H9 (cell line): Measurements from ENCODE around the gene SEMA3C. TPM values are rescaled to one million over a fixed set of nuclear protein-coding genes. Genes with fewer than 3 reads are reported as not detected.

Source experiments
- DNase-seq: peaks from one replicate; pipeline ENCODE4 v3.0.0-alpha.2; 2017
- H2AFZ ChIP-seq: one replicate; pipeline ENCODE4 v1.6.1; 2013; ENCODE audit warnings: mild to moderate bottlenecking, low read length, control low read depth, moderate library complexity
- H2AK5ac ChIP-seq: 2 replicates; pipeline ENCODE4 v1.6.1; 2013; ENCODE audit warnings: low read length, control low read depth, mixed read lengths; ENCODE audit not compliant: insufficient read length
- H2BK120ac ChIP-seq: one replicate; pipeline ENCODE4 v1.6.1; 2013; ENCODE audit warnings: low read depth, mild to moderate bottlenecking, low read length, control low read depth, inconsistent platforms; ENCODE audit not compliant: poor library complexity, severe bottlenecking
- H2BK12ac ChIP-seq: 2 replicates; pipeline ENCODE4 v1.6.1; 2013; ENCODE audit warnings: low read length, control low read depth, mixed read lengths, low read depth; ENCODE audit not compliant: insufficient read length
- H2BK15ac ChIP-seq: 2 replicates; pipeline ENCODE4 v1.6.1; 2013; ENCODE audit warnings: low read depth, low read length, control low read depth
- H2BK20ac ChIP-seq: one replicate; pipeline ENCODE4 v1.6.1; 2013; ENCODE audit warnings: low read depth, mild to moderate bottlenecking, low read length, control low read depth, inconsistent platforms; ENCODE audit not compliant: poor library complexity, severe bottlenecking
- H2BK5ac ChIP-seq: 2 replicates; pipeline ENCODE4 v1.6.1; 2013; ENCODE audit warnings: low read length, control low read depth, mixed read lengths; ENCODE audit not compliant: insufficient read length
- H3K14ac ChIP-seq: 2 replicates; pipeline ENCODE4 v1.6.1; 2013; ENCODE audit warnings: low read length, control low read depth; ENCODE audit not compliant: insufficient read depth
- H3K18ac ChIP-seq: 2 replicates; pipeline ENCODE4 v1.6.1; 2013; ENCODE audit warnings: low read depth, mild to moderate bottlenecking, mixed read lengths, low read length, control low read depth; ENCODE audit not compliant: insufficient read length
- H3K23ac ChIP-seq: 2 replicates; pipeline ENCODE4 v1.6.1; 2013; ENCODE audit warnings: low read length, control low read depth, mixed read lengths, low read depth; ENCODE audit not compliant: insufficient read length
- H3K23me2 ChIP-seq: 2 replicates; pipeline ENCODE4 v1.6.1; 2013; ENCODE audit warnings: low read depth, mild to moderate bottlenecking, mixed read lengths, low read length, control low read depth; ENCODE audit not compliant: insufficient read length, poor library complexity, severe bottlenecking
- H3K27ac ChIP-seq: 2 replicates; pipeline ENCODE4 v1.5.1; 2013; ENCODE audit warnings: low read length, control low read depth, mixed read lengths, low read depth; ENCODE audit not compliant: insufficient read length
- H3K27me3 ChIP-seq: 2 replicates; pipeline ENCODE4 v1.6.1; 2013; ENCODE audit warnings: low read length, control low read depth, inconsistent platforms; ENCODE audit not compliant: insufficient read depth
- H3K4ac ChIP-seq: 2 replicates; pipeline ENCODE4 v1.6.1; 2013; ENCODE audit warnings: low read depth, mild to moderate bottlenecking, control low read depth, inconsistent platforms, low read length, moderate library complexity
- H3K4me1 ChIP-seq: 2 replicates; pipeline ENCODE4 v1.6.1; 2013; ENCODE audit warnings: low read length, control low read depth, inconsistent platforms; ENCODE audit not compliant: insufficient read depth
- H3K4me2 ChIP-seq: 2 replicates; pipeline ENCODE4 v1.6.1; 2013; ENCODE audit warnings: low read length, control low read depth, mixed read lengths; ENCODE audit not compliant: insufficient read length, insufficient read depth
- H3K56ac ChIP-seq: 2 replicates; pipeline ENCODE4 v1.6.1; 2013; ENCODE audit warnings: low read depth, mild to moderate bottlenecking, mixed read lengths, low read length, control low read depth; ENCODE audit not compliant: insufficient read length
- H3K79me1 ChIP-seq: 2 replicates; pipeline ENCODE4 v1.6.1; 2013; ENCODE audit warnings: low read depth, mild to moderate bottlenecking, moderate library complexity, low read length, control low read depth, inconsistent platforms; ENCODE audit not compliant: insufficient read depth, poor library complexity, severe bottlenecking
- H3K79me2 ChIP-seq: 2 replicates; pipeline ENCODE4 v1.6.1; 2013; ENCODE audit warnings: low read length, control low read depth, inconsistent platforms; ENCODE audit not compliant: insufficient read depth
- H3K9ac ChIP-seq: 2 replicates; pipeline ENCODE4 v1.6.1; 2013; ENCODE audit warnings: low read length, control low read depth, mixed read lengths; ENCODE audit not compliant: insufficient read length; ENCODE audit errors: extremely low read depth
- H3K9me3 ChIP-seq: one replicate; pipeline ENCODE4 v1.6.1; 2013; ENCODE audit warnings: low read depth, low read length, inconsistent platforms; ENCODE audit not compliant: control insufficient read depth
- H3T11ph ChIP-seq: one replicate; pipeline ENCODE4 v1.6.1; 2013; ENCODE audit warnings: mild to moderate bottlenecking, low read length, control low read depth, inconsistent platforms
- H4K20me1 ChIP-seq: one replicate; pipeline ENCODE4 v1.6.1; 2013; ENCODE audit not compliant: control insufficient read depth, insufficient read length, insufficient read depth
- H4K5ac ChIP-seq: 2 replicates; pipeline ENCODE4 v1.6.1; 2013; ENCODE audit warnings: low read depth, mild to moderate bottlenecking, mixed read lengths, low read length, control low read depth; ENCODE audit not compliant: insufficient read length
- H4K8ac ChIP-seq: replicated peaks from 2 replicates; pipeline ENCODE4 v1.6.1; 2013; ENCODE audit warnings: low read length, control low read depth, mixed read lengths, low read depth; ENCODE audit not compliant: insufficient read length
- H4K91ac ChIP-seq: 2 replicates; pipeline ENCODE4 v1.6.1; 2013; ENCODE audit warnings: low read depth, mild to moderate bottlenecking, moderate library complexity, mixed read lengths, low read length, control low read depth; ENCODE audit not compliant: insufficient read length
- H3K27ac Mint-ChIP-seq, 3 experiments: 2 replicates in 2 of 3; 3 replicates in 1 of 3; pipeline ENCODE4 v1.8.0; 2020 to 2021; ENCODE audit warnings: mixed read lengths in 3 of 3, mild to moderate bottlenecking in 1 of 3, moderate library complexity in 1 of 3
- H3K27me3 Mint-ChIP-seq: 2 replicates; pipeline ENCODE4 v1.8.0; 2021; ENCODE audit warnings: low read depth, mild to moderate bottlenecking, moderate library complexity, mixed read lengths
- H3K36me3 Mint-ChIP-seq, 3 experiments: 2 replicates in 2 of 3; 3 replicates in 1 of 3; pipeline ENCODE4 v1.8.0; 2020 to 2021; ENCODE audit warnings: low read depth in 3 of 3, mixed read lengths in 3 of 3; ENCODE audit not compliant: insufficient read depth in 1 of 3
- H3K4me1 Mint-ChIP-seq, 2 experiments: 2 replicates each; pipeline ENCODE4 v1.8.0; 2020; ENCODE audit warnings: mixed read lengths in 2 of 2
- H3K4me3 Mint-ChIP-seq, 2 experiments: 2 replicates in 1 of 2; 3 replicates in 1 of 2; pipeline ENCODE4 v1.8.0; 2020 to 2021; ENCODE audit warnings: mild to moderate bottlenecking in 2 of 2, mixed read lengths in 2 of 2, moderate library complexity in 1 of 2
- H3K9me3 Mint-ChIP-seq, 2 experiments: 2 replicates in 1 of 2; 3 replicates in 1 of 2; pipeline ENCODE4 v1.8.0; 2020; ENCODE audit warnings: mild to moderate bottlenecking in 2 of 2, mixed read lengths in 2 of 2, moderate library complexity in 1 of 2
- CTCF ChIP-seq: fragments of 200-600 bp; sonication (generic); conservative IDR thresholded peaks from 3 replicates; pipeline ENCODE4 v1.8.0; 2021; ENCODE audit warnings: antibody characterized with exemption, mild to moderate bottlenecking
- WGBS: extraction: QIAGEN DNeasy Blood & Tissue Kit; methylation state at CpG from one replicate; pipeline ENCODE4 v1.1.7; 2013; ENCODE audit warnings: missing lambda C conversion rate, low lambda C conversion rate, mixed read lengths; ENCODE audit not compliant: insufficient read length; ENCODE audit errors: extremely low coverage; 5-methylcytosine and 5-hydroxymethylcytosine counted together
- total RNA-seq: library from RNA; stranded (reverse); gene quantifications from 2 replicates; pipeline ENCODE4 v1.2.1, GENCODE V29; 2021

SEMA3C gene
- total RNA-seq, 1 experiment from 2014 or later, result 1.6 TPM

- Histone ChIP-seq H4K91ac (no peak overlapping the region), H2BK5ac (no peak overlapping the region), H3K23ac (no peak overlapping the region), H3K79me2 (no peaks in the 10 kb centered on the region), H3K56ac (no peak overlapping the region), H3T11ph (no peak overlapping the region), H3K14ac (no peak overlapping the region), H2BK15ac (no peak overlapping the region), H3K9ac (no peak overlapping the region), H3K18ac (no peak overlapping the region), H2BK12ac (no peak overlapping the region), H3K4ac (no peak overlapping the region), H4K20me1 (no peaks in the 10 kb centered on the region), H3K23me2 (no peaks in the 10 kb centered on the region), H2AK5ac (no peak overlapping the region), H4K5ac (no peak overlapping the region), H3K4me2 (no peak overlapping the region), H2AFZ (no peak overlapping the region), H3K9me3 (no peaks in the 10 kb centered on the region), H3K27me3 (no peaks in the 10 kb centered on the region), H2BK120ac (no peak overlapping the region), H4K8ac (no peak overlapping the region), H3K79me1 (no peaks in the 10 kb centered on the region), H2BK20ac (no peak overlapping the region), H3K4me1 (peaks cover 3% of the 10 kb centered on the region), H3K27ac (no peak overlapping the region)
- no peaks in the 10 kb centered on the region for H3K27me3 Mint-ChIP-seq
- H3K27ac Mint-ChIP-seq, result no peak overlapping the region
- no peak overlapping the region for H3K4me3 Mint-ChIP-seq
- no peak for TF ChIP-seq CTCF
- no peaks in the 10 kb centered on the region for H3K36me3 Mint-ChIP-seq
- H3K9me3 Mint-ChIP-seq, result no peaks in the 10 kb centered on the region
- WGBS, result 100% methylated on average over 1 of the region's 1 CpG
- H3K4me1 Mint-ChIP-seq, result peaks cover 6 to 11% of the 10 kb centered on the region in 2 experiments
- DNase-seq, result no peak
Observed at GRCh38 chr7:80707318-80707717, 211.5 kb downstream of the SEMA3C start.
